CD1c-positive myeloid dendritic cell (primary cell): ENCODE results near the gene PSME2.

Experiments
- DNase-seq: peaks from one replicate; pipeline ENCODE4 v3.0.0-alpha.2; 2016; ENCODE audit errors: extremely low spot score

PSME2 gene

GRCh38 chr14:24146453-24146977 lies at the start of gene PSME2:
TSS of gene PSME2 (minus strand) at chr14:24146610. CDS start at chr14:24146581, 29 bp downstream.
- peak; percentile 93 for DNase-seq

DNA sequence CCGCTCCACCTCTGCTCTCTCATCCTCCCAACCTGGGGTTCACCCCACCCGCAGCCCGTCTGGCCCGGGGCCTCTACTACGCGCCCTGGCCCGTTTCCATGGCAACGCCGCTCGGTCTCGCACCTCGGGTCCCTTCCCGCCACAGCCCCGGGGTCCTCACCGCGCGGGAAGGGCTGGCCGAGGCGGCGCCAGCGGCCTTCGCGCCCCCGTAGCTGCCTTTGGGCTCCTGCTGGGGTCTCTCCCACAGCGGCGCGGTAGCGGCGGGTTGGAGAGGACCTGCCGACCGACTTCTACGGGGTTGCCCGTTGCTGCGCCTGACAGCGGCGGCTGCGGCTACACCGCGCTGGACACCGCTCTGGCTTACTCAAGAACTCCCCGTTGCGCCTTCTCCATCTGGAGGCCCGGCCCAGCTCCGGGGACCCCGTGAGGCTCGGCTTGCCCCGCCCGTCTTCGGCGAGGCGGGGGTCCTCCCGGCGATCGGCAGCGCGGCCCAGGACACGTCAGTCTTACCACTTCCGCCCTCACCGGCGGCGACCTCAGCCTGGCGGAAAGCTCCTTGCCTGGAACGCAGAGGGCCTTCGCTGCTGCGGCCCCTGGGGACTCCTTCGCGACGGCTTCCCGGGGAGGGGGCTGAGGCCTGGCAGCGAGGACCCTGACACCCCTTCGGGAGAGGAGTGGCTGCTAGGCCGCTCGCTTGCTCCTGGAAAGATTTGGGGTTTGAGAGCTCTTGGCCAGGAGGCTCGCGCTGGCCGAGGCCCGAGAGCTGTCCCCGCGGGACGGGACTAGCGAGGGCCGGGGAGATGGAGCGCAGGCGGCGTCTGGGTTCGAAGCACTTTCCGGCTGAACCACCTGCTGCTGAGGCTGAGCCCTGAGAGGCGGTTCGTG lies 49.0 kb upstream of the PSME2 start, which contains the start of gene TM9SF1:
Gene TM9SF1 (minus strand): TSS at position 256 of the 885 bp plus-strand sequence. CDS start 422 bp downstream, outside the sequence.
- DNase-seq: peak; percentile 88

GRCh38 chr14:24194873-24195185 lies 48.4 kb upstream of the PSME2 start:
- DNase-seq: no peak

DNA sequence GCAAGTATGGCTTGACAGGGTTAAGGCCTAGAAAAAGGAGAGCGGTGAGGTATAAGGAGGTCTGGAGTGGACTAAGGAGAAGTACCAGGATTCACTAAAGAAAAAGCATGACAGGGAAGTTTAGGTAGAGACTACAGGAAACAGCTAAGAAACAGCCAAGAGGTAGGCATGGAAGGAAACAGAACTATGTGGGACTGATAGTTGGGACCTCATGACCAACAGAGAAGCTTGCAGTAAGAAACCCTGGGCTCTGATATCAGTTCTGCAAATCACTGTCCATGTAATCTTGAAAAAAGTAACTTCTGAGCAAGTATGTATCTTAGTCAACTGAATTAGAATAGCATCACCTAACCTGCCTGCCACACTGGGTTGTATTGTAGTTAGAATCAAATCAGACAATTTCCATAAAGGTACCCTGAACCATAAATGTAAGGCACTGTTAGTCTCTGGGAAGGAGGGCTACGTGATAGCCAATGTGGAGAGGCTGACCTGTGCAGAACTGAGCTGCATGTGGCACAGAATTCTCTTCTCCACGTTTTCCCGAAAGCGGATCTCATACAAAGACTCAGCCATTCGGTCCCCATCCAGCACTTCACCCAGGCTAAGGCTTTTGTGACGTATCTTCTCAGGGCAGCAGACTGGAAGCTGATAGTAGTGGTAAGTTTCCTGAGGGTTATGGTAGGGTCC lies 47.9 kb upstream of the PSME2 start:
- DNase-seq: peak; percentile 42

DNA sequence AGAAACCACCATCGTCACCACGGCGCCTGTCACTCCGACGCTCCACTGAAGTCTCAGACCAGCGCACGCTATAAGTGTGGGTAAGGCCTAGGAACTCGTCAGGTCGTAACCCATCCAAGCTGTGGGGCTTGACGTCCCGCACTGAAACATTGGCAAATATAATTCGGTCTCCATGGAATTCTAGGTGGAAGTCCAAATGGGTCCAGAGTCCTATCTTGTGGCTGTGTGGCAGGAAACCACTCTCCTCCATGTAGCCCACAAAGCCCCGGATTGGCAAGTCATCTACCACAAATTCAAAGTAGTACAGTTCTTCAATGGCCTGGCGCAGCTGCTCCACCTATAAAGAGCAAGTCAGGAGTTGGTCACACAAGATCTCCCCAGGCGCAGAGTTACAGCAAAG lies 46.5 kb upstream of the PSME2 start:
- no peak for DNase-seq

DNA sequence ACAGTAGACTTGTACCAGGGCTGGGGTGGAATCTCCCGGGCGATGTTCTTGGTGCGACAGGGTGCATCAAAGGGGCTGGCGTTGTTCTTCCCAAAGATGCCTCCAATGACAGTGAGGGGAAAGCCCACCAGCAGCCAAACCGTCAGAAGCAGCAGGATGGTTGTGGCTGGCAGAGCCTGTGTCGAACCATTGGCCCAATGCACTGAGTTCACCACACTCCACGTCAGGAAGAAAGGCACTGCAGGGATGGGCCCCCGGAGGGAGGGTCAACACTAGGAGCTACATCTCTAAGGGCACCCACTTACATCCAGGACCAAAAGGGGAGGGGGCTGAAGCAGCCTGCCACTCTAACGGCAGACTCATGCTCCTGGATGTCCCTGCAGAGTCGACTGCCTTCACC lies 44.0 kb upstream of the PSME2 start:
- no peak for DNase-seq

- no peak for DNase-seq
Observed at GRCh38 chr14:24189460-24189859, 43.0 kb upstream of the PSME2 start.

- no peak for DNase-seq
Observed at GRCh38 chr14:24189059-24189375, 42.6 kb upstream of the PSME2 start.

GRCh38 chr14:24188251-24189058 lies 42.0 kb upstream of the PSME2 start, which contains the start of gene IPO4:
TSS of gene IPO4 (minus strand) at chr14:24188816. CDS start at chr14:24188787, 29 bp downstream.
- peak; percentile 98 for DNase-seq

- no peak for DNase-seq
Observed at GRCh38 chr14:24187539-24187915, 41.1 kb upstream of the PSME2 start.

- no peak for DNase-seq
Observed at GRCh38 chr14:24186831-24187538, 40.6 kb upstream of the PSME2 start.

DNA sequence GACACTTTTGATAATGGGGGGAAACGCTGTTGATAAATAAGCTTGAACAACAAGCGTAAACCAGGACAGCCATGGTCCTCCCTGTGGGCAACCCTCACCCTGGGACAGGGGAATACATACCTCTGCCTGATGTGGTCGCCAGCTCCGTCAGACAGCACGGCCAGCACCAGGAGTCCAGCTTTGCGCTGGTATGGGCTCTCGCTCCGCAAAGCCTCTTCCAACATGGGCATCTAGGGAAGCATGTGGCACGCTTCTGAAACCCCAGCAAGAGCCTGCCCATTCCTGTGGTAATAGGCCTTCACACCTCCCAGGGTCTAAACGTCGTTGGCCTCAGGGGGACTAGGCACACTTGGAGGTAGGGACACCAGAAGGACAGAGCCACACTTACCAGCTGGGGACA lies 39.3 kb upstream of the PSME2 start:
- DNase-seq: no peak

GRCh38 chr14:24185026-24185425 lies 38.6 kb upstream of the PSME2 start:
- no peak for DNase-seq

DNA sequence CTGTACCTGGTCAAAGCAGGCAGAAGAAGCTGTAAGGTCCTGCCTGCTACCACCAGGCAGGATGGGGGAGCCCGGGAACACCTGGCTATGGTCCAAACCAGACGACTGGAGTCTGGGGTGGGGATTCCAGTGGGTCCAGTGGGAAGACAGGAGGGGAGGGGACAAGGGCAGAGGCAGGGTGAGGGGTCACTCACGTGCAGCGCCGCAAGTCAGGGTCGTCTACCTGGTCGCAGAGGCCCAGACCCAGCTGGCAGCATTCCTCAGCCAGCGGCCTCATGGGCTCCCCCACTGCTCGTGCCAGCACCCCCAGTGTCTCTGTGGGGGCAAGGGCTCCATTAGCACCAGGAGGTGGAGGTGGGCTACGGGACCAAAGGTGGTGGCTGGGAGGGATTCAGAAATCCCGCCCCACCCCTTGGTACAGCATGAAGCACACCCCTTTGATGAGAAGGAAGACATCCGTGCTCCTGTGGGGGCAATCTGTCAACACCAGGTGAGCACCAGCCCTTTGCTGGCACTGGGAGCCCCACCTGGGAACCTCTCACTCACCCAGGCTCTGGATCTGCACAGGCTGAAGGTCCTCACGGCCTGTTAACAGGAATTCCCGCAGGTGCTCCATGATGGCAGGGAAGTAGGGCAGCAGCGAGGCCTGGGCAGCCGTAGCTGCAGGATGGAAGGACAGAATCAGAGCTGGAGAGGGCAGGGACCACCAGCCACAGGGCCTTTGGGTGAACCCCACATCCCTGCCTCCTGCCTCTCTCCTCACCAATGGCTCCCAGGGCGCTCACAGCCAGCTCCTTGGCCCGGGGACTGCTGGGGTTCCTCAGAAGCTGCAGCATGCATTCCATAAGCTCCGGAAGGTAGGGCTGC lies 37.9 kb upstream of the PSME2 start:
- DNase-seq: no peak

DNA sequence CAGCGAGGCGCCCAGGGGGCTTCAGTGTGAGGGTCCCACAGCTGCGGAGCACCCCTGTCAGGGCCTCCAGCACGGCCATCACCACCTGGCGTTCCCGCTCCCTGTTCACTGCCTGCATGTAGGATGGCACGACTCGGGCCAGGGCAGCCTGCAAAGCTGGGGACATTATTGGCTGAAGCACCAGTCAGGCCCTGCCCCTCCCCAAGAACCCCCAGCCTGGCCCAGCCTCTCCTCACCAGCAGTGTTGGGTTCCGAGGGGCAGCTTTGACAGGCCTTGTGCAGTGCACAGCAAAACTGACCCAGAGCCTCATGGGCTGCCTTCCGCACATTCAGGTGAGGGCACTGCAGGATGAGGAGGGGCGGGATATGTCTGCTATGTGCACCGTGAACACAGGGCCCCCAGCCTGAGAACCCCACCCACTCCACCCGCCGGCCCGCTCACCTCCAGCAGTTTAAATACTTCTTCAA lies 36.6 kb upstream of the PSME2 start:
- no peak for DNase-seq

DNA sequence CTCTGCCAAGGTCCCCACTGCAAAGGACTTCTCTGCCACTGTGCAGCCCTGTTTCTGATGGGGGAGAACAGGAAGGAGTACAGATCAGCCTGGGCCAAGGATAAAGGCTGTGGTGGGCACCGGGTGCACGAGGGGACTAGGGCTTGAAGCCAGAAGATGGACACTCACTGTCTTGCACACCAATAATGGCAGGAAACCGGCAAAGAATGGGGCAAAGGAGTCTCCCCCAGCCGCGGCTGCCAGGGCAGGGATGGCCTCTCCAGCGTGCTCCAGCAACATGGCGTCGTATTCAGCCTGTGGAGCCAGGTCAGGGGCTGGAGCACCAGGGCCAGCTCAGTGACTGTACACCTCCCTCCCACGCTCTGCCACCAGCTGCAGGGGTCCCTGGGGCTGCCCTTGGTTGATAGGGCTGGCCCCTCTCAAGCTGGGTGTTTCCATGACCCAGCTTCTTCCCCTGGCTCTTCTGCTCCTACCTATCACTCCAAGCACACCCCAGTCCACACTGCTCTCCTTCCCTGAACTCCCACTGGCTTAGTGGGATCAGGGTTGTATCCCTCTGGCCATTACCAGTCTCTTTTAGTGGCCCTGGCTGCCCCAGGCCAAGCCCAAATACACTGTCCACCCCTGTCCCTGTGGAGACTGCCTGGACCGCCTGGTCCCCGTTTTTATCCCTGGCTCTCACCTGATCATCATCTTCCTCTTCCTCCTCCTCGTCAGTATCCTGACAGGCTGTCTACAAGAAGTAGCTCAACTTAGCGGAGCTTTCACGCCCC lies 35.9 kb upstream of the PSME2 start:
- DNase-seq: no peak

DNA sequence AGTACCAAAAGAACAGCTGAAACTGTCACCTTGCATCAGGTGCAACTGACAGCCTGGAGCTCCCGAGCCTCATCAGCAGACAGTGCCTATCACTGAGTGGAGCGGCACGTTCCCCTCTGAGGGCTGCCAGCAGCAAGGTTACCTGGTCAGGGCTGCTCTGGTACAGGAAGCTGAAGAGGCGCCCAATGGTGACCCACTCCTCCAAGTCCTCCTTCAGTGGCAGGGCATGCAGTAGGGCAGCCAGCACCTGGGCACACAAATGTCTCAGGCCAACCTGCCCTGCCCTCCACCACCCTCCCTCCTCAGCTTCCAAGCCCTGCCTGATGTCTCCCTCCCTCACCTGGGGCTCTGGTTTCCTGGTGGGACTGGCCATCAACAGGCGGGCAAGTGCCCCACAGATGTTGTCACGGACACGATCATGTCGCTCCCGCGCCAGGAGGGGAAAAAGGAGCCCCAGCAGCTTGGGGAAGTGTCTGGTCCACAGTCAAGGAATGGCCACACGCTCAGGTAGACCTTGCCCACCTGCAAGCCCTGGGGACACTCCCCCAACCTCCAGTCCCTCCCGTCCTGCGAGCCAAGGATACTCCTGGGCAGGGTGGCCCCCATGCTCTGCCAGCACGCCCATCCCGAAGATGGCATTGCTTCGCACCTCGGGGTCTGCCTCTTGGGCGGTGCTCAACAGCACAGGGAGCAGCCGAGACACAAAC lies 35.1 kb upstream of the PSME2 start:
- no peak for DNase-seq

DNA sequence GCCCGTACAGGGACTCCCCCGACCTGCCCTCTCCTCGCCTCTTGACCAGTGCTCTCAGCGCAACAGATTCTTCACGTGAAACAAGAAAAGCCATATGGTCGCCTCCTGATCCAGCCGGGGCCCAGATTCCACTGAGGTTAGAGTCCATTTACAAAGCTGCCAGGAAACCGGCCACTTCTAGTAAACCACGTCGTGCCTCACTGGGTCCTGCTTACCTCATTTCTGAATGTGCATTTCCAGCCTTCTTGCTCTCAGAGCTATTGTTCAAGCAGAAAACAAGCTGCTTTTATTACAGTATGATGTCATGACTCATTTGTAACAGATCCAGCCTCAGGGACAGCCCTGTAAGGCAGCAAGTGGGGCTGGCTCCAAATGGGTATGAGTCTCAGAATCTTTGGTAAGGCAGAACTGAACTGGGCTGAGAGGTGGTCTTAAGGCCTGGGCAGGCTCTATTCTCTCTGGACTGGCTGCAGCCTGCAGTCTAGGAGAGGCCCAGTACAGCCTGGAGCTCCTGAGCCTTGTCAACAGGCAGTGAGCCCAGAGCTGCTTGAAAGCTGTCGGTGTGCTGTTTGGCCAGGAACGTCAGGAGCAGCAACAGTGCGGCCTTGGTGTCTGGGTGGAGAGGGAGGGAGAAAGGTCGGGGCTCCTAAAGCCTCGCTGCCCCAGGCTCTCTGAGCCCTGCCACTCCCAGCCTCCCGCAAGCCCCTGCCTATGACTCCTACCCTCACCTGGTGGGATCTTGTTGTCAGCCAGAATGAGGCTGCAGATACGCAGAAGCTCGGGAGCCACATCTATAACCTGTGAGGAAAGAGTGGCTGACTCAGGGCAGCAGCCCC lies 33.8 kb upstream of the PSME2 start:
- no peak for DNase-seq
